NCI-H1436 (cell line): ENCODE measurements around the gene PDPR.
A peak's percentile ranks its signal among the peaks of the same experiment; 100 is the strongest.
"Not testable (repeated sequence)": the region's sequence is repeated elsewhere in the genome, so short reads cannot be mapped to it uniquely, and the experiment has no call there.

ENCODE experiments used
- DNase-seq: peaks from one replicate; lab custom pipeline; 2025; lab: John Stamatoyannopoulos, UW

The PDPR gene

DNA sequence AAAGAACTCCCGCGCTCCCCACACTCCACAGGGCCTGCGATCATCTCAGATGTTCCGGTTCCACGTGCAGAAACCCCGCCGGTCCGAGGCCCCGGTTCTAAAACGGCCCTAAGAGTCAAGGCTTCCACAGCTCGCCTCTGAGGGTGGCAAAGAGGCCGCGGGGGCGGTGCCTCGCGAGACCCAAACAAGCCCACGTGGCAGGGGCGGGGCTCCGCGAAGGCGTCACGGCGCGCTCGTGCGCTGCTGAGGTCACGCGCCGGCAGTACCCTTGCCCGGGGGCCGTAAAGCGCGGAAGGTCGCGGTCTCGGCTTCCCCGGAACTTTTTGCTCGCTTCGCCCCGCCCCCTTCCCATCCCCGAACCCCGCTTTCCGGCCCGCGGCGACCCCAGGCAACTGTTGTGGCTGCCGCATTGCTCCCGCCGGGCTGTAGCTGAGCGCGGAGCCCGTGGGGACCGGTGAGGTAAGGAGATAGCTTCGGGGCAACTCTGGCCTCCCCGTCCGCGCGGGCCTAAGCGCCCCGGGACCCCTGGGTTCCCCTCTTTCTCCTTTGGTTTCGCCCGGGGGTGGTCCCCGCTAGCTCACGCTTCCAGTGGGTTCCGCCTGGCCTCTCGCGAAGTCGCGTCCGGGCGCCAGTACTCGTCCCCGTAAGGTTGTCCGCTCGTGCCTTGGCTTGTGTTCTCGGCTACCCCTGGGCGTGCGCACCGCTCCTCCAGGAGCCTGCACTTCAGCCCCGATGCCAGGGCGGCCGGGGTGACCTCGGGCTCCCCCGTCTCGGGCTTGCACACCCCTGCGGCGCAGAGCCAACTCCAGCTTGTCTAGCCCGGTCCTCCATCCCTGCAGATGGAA, at the start of gene PDPR:
PDPR (plus strand) TSS at position 351 of the 845 bp plus-strand sequence. CDS start 6,161 bp downstream, outside the sequence.
- DNase-seq, result peak; percentile 74

GRCh38 chr16:70064841-70065370, 49.2 kb upstream of the PDPR start:
- DNase-seq, result not testable (repeated sequence)

GRCh38 chr16:70065376-70065745, 48.8 kb upstream of the PDPR start:
- DNase-seq, result not testable (repeated sequence)

- DNase-seq, result peak; percentile 85
Measured at GRCh38 chr16:70065746-70066658, 48.1 kb upstream of the PDPR start.

DNA sequence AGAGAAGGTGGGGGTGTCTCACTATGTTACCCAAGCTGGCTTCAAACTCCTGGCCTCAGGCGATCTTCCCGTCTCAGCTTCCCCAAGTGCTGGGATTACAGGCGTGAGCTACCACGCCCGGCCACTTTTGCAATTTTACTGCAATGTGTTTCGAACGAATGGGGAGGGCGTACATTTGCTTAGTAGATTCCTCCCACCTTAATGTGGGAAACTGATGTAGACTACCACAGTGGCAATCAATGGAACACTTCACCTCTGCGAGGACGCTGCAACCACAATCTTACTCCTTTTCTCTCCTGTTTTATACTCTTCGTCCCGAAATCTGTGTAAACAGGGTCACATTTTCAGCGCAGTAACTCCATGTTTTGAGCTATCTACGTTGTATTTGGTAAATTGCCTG, 47.4 kb upstream of the PDPR start:
- DNase-seq, result not testable (repeated sequence)

DNA sequence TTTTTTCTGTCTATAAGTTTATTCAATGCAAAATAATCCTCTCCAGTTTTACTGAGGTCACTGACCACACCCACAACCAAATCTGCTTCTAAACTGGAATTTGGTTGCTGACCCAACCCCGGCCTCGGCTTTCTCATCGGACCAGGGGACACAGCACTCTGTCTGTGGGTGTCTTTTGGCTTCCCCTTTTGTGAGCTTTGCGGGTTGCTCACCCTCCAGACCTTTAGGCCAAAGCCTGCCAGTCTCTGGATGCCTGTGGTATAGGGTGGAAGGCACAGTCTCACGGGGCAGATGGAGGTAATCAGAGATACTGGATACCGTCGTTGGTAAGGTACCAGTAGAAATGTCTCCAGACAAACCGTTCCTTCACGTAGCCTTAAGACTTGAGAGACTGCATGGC, 35.1 kb upstream of the PDPR start:
- DNase-seq, result not testable (repeated sequence)

DNA sequence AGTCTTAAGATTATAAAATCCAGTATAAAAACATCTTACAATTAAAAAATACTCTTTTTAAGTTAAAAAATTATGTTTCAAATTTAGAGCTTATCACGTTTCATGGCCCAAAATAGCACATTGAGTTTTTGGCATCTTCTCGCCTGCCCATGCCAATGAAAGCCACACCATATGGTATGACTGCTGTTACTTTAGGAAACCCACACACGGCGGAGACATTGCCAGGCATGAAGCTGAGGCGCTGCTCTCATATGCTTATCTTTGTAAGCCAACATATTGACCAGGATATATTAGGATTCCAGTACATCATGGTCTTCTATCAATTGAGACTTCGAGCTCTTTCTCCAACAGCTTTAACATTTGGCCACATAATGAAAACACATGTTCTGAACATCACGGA, 32.9 kb upstream of the PDPR start:
- DNase-seq, result not testable (repeated sequence)

DNA sequence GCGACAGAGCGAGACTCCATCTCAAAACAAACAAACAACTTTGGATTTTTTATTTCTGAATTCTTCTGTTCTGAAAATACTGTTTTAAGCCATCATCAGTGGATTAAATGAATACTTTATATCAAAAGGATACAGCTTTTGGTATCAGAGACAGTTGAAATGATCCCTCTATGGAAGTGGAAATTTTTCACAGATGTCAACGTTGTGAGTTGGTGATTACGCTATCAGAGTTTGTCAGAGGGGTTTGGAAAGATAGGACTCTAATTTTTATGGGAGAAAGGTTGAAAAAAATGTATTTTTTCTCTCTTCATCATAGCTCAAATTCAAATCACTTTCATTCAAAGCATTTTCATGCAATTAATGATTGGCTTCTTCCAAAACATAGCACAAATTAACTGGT, 30.2 kb upstream of the PDPR start:
- not testable (repeated sequence) for DNase-seq

DNA sequence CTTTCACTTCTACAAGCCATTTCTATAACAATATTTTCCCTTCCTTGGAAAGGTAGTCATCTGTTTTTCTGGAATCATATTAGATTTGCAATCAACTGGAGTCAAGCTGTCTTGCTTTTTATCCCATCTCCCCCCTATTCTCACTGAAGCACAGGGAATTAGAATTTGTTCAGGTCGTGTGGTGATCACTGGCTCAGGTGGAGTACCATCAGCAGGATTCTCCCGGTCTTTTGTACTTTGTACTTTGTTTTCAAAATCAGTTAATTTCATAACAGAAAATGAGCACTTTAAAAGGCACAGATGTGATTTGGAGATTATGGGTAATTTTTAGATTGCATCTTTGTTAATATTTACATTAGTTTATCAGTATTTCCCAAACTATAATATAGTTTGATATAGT, 26.0 kb upstream of the PDPR start:
- not testable (repeated sequence) for DNase-seq

DNA sequence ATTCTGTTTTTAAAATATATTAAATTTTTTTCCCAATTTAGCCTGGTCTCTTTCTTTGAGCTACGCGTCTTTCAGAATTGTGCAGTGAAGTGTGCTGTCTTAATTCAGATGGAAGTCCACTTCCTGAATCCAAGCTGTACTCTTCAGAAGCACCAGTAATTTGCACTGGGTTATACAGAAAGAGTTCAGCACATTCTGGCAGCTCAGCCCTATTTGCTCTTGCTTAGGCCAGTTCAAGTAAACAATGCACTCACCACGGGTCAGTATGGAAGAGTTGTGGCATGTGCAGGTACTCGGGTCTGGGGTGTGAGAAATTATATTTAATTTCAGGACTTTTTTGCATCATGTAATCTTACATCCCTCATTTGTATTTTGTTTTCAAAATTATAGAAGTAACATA, 25.3 kb upstream of the PDPR start:
- not testable (repeated sequence) for DNase-seq

GRCh38 chr16:70089289-70089688, 24.8 kb upstream of the PDPR start:
- not testable (repeated sequence) for DNase-seq

DNA sequence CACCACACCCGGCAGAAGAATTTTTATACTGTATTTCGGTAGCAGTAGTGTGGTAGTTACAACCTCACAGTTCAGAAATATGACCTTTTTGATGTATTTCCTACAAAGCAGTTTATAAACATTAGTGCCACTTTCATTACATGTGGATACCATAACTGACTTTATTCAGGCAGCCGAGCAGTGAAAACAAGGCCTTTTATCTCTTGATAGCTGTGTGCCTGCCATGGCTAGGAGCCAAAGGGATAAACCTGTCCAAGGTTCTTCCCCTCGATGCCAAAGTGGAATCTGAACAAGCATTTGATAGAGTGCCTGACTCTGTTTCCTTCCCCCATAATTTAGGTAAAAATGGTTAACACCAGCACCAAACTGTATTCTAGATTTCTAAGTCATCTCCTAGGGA, 23.0 kb upstream of the PDPR start:
- not testable (repeated sequence) for DNase-seq

- not testable (repeated sequence) for DNase-seq
Measured at GRCh38 chr16:70094096-70094495, 20.0 kb upstream of the PDPR start.

DNA sequence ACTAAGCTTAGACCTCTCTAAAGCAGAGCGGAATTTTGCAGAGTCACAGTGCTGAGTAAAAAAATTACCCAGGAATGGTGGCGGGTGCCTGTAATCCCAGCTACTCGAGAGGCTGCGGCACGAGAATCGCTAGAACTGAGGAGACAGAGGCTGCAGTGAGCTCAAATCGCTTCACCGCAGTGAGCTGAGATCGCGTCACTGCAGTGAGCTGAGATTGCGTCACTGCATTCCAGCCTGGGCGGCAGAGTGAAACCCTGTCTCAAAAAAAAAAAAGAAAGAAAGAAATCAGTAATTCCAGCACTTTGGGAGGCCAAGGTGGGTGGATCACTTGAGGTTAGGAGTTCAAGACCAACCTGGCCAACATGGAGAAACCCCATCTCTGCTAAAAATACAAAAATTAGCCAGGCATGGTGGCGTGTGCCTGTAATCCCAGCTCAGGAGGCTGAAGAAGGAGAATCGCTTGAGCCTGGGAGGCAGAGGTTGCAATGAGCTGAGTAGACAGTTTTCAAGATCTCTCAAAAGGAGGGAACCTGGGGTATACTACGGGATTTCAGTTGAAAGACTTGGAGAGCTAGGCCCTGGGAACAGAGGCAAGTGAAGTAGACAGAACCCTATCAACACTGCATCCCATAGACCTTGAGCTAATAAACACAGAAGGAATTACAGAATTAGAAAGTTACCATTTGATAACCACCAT, 4.4 kb upstream of the PDPR start:
- DNase-seq, result not testable (repeated sequence)

DNA sequence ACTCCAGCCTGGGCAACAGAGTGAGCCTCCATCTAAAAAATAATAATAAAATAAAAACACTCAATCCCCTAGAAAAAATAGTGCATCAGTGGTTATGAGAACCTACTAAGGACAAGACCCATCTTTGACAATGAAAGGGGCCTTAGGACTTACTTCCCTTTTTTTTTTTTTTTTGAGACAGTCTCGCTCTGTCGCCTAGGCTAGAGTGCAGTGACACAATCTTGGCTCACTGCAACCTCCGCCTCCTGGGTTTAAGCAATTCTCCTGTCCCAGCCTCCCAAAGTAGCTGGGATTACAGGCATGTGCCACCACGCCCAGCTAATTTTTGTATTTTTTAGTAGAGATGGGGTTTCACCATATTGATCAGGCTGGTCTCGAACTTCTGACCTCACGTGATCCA, 2.0 kb upstream of the PDPR start:
- not testable (repeated sequence) for DNase-seq

DNA sequence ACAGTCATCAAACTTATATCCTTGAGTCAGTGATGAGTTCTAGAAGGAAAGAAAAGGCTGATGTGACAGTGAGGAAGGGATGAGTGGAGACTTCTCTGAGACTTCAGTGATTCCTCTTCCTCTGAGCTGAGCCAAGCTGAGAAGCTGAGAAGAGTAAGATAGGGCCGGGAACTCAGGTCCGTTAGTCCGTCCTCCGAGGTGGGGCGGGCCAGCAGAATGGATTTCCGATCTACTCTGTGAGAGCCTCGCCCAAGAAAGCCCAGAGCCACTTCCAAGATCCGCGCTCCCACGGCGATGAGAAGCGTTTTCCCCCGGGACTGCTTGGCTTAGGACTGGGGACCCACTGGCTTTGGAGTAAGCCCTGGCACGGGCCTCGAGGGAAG, 542 bp upstream of the PDPR start:
- DNase-seq, result not testable (repeated sequence)

DNA sequence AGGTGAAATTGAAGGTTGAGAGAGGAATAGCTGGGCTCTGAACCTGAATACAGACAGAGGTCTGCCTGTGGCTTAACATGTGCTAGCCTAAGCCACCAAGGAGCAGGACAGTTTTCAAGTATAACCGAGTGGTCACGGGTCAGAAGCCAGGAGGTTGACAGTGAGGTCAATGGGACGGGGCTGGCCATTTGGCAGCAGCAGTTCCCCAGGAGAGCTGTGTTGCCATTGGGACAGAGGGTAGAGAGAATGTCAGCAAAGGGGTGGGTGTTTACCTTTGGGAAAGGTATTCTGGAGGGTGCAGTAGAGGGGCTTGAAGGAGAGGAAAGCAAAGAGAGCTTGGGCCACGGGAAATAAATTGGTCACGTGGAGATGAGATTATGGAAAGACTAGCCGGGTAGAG, 4.2 kb downstream of the PDPR start:
- not testable (repeated sequence) for DNase-seq

DNA sequence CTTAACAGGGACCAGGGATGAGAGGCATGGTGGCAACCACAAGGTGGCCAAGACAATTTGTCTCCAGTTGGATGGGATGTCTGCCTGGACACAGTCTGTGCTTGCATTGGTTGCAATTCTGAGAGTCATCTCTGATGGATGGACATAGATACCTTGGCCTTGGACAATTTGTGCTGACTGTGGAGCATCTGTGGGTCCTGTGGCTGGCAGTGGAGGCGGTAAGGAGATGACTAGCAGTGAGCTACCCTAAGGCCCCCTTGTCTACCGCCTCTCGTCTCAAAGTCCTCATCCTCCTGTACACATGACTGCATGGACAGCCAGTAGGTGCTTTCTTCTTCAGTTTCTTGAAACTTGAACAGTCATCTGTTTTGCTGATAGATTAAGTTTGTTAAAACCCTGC, 4.6 kb downstream of the PDPR start:
- not testable (repeated sequence) for DNase-seq

GRCh38 chr16:70120398-70120797, 6.3 kb downstream of the PDPR start:
- not testable (repeated sequence) for DNase-seq

- DNase-seq, result not testable (repeated sequence)
Measured at GRCh38 chr16:70123822-70124221, 9.7 kb downstream of the PDPR start.

GRCh38 chr16:70126226-70126625, 12.1 kb downstream of the PDPR start:
- DNase-seq, result not testable (repeated sequence)

- DNase-seq, result not testable (repeated sequence)
Measured at GRCh38 chr16:70127706-70128105, 13.6 kb downstream of the PDPR start.
